ENCODE results near the gene CNIH4. TPM values are rescaled to one million over a fixed set of nuclear protein-coding genes. Genes with fewer than 3 reads are reported as not detected.
"Not testable (repeated sequence)": the region's sequence is repeated elsewhere in the genome, so short reads cannot be mapped to it uniquely, and the experiment has no call there.

Gene CNIH4
- total and polyA plus RNA-seq, 12 donors: 24.4 to 86.7 (median 29.2) TPM

DNA sequence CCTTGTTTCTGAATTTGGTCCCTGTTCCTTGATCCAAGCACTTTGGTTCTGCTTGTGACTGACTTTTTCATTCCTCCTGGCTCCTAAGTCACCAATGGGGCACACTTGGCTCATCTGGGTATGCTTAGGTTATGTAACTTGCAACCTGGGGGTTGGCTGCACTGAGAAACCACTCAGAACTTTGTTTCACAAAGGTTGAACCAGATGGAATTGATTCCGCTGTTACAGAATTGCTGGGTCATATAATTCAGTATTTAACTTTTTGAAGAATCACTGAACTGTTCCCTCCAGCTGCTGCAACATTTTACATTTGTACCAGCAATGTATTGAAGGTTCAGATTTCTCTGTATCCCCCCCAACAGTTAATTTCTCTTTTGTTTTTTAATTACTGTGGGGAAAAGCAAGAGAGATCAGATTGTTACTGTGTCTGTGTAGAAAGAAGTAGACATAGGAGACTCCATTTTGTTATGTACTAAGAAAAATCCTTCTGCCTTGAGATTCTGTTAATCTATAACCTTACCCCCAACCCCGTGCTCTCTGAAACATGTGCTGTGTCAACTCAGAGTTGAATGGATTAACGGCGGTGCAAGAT is 17.1 kb upstream of the CNIH4 start:
- H3K36me3 ChIP-seq: no peaks in the 10 kb centered on the region
- no peak for DNase-seq
- ATAC-seq: no peak
- H3K27me3 ChIP-seq: peaks cover 0 to 34% (median 7%) of the 10 kb centered on the region in 7 donors
- intact Hi-C loops (cut with DNase I): loop anchor here in 2 of 10 donors (10.0 kb wide), 2 partner anchors 635 to 645 kb away; no protein-coding TSS in a partner anchor
- H3K9me3 ChIP-seq: peaks cover 0 to 24% (median 16%) of the 10 kb centered on the region in 11 donors
- H3K4me3 ChIP-seq: no peak overlapping the region
- TF ChIP-seq, protein P1, sequence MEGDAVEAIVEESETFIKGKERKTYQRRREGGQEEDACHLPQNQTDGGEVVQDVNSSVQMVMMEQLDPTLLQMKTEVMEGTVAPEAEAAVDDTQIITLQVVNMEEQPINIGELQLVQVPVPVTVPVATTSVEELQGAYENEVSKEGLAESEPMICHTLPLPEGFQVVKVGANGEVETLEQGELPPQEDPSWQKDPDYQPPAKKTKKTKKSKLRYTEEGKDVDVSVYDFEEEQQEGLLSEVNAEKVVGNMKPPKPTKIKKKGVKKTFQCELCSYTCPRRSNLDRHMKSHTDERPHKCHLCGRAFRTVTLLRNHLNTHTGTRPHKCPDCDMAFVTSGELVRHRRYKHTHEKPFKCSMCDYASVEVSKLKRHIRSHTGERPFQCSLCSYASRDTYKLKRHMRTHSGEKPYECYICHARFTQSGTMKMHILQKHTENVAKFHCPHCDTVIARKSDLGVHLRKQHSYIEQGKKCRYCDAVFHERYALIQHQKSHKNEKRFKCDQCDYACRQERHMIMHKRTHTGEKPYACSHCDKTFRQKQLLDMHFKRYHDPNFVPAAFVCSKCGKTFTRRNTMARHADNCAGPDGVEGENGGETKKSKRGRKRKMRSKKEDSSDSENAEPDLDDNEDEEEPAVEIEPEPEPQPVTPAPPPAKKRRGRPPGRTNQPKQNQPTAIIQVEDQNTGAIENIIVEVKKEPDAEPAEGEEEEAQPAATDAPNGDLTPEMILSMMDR (IDR thresholded peaks at IDR 0.05): no peak
- peaks cover 0 to 8% (median 5%) of the 10 kb centered on the region in 9 donors for H3K4me1 ChIP-seq
- H3K27ac ChIP-seq: no peak overlapping the region
- 50 to 67% methylated on average over 2 of the region's 4 CpGs for WGBS, 2 donors

DNA sequence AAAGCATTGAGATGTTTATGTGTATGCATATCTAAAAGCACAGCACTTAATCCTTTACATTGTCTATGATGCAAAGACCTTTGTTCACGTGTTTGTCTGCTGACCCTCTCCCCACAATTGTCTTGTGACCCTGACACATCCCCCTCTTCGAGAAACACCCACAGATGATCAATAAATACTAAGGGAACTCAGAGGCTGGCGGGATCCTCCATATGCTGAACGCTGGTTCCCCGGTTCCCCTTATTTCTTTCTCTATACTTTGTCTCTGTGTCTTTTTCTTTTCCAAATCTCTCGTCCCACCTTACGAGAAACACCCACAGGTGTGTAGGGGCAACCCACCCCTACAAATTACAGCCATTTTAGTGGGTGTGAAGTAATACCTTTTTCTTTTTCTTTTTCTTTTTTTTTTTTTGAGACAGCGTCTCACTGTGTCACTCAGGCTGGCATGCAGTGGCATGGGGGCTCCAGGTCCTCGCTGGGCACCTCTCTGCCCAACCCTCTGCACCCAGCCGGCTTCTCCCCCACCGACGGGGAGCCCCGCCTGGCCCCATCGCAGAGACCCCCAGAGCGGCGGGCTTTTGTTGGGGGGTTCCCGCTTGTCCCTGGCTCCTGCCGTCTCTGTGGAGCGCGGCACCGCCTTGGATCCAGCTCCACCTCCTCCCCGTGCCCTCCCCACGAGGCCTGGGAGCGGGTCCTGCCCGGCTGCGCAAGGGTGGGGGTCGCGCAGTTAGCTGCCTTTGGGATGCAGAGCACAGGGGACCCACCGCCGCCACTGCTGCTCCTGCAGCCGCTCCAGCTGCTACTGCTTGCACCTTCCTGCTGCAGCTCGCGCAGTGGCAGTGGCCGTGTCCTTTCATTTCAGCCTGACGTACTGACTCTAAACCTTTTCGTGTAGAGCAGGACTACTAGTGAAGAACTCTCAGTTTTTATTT is 16.0 kb upstream of the CNIH4 start:
- H3K36me3 ChIP-seq; H3K4me1 ChIP-seq; intact Hi-C loops (cut with DNase I); H3K27ac ChIP-seq: not testable (repeated sequence)
- WGBS, 2 donors: 4 to 5% methylated on average over 31 of the region's 36 CpGs
- DNase-seq: peak in 1 of 2 donors; percentile 22
- H3K4me3 ChIP-seq: peak overlapping the region; percentile 23 to 61 (median 54)
- peaks cover 0 to 30% (median 16%) of the 10 kb centered on the region in 11 donors for H3K9me3 ChIP-seq
- peak in 3 of 8 donors; percentile 27 to 42 (median 29) for ATAC-seq
- peaks cover 0 to 34% (median 7%) of the 10 kb centered on the region in 7 donors for H3K27me3 ChIP-seq

DNA sequence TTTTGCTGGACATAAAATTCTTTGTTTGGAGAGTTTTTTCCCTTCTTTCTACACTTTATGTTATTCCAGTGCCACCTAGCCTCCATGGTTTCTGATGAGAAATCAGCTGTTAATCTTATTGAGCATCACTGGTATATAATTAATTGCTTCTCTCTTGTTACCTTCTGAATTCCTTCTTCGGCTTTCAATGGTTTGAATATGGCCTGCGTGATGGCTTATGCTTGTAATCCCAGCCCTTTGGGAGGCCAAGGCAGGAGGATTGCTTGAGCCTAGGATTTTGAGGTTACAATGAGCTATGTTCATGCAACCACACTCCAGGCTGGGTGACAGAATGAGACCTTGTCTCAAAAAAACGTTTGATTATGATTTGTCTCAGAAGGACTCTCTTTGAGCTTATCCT is 13.0 kb upstream of the CNIH4 start:
- peaks cover 0 to 8% (median 5%) of the 10 kb centered on the region in 9 donors for H3K4me1 ChIP-seq
- H3K4me3 ChIP-seq: no peak overlapping the region
- no peak for DNase-seq
- no peaks in the 10 kb centered on the region for H3K36me3 ChIP-seq
- ATAC-seq: no peak
- TF ChIP-seq, protein P1 (IDR thresholded peaks at IDR 0.05): no peak
- intact Hi-C loops (cut with DNase I): no loop called here
- no peak overlapping the region for H3K27ac ChIP-seq
- 40 to 42% methylated on average over 3 of the region's 3 CpGs for whole genome bisulfite sequencing, 2 donors
- H3K9me3 ChIP-seq: peaks cover 0 to 30% (median 16%) of the 10 kb centered on the region in 11 donors
- peaks cover 0 to 28% (median 7%) of the 10 kb centered on the region in 7 donors for H3K27me3 ChIP-seq

DNA sequence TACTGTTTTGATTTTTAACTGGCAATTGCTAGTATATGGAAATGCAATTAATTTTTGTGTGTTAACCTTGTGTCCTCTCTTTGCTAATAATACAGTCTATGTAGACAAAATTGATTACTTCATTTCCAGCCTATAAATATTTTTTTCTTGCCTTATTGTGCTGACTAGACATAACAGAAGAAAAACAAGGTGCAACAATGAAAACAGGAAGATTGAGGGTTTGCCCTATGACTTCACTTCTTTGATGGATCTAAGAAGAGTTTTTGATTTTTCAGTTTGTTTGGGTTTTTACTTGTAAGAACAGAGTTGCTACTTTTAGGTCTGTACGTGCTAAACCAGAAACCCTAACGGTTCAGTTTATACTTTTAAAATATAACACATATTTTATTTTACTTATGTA is 8.5 kb upstream of the CNIH4 start:
- ATAC-seq: no peak
- 80% methylated on average over 2 of the region's 2 CpGs for WGBS, 2 donors
- intact Hi-C loops (cut with DNase I): no loop called here

DNA sequence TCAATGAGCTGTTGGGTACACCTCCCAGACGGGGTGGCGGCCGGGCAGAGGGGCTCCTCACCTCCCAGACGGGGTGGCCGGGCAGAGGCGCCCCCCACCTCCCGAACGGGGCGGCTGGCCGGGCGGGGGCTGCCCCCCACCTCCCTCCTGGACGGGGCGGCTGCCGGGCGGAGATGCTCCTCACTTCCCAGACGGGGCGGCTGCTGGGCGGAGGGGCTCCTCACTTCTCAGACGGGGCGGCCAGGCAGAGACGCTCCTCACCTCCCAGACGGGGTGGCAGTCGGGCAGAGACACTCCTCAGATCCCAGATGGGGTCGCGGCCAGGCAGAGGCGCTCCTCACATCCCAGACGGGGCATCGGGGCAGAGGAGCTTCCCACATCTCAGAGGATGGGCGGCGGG is 7.0 kb upstream of the CNIH4 start:
- WGBS, 2 donors: 90 to 92% methylated on average over 30 of the region's 30 CpGs
- H3K36me3 ChIP-seq; intact Hi-C loops (cut with DNase I); H3K4me3 ChIP-seq; H3K9me3 ChIP-seq; H3K4me1 ChIP-seq; H3K27ac ChIP-seq; DNase-seq; ATAC-seq; H3K27me3 ChIP-seq: not testable (repeated sequence)

More for the DNA sequence above, 8.5 kb upstream of the CNIH4 start:
- H3K4me1 ChIP-seq: no peaks in the 10 kb centered on the region
- no peaks in the 10 kb centered on the region for H3K36me3 ChIP-seq
- H3K27me3 ChIP-seq: no peaks in the 10 kb centered on the region
- TF ChIP-seq, protein P1 (IDR thresholded peaks at IDR 0.05): no peak
- H3K27ac ChIP-seq: no peak overlapping the region
- H3K9me3 ChIP-seq: peaks cover 0 to 20% (median 13%) of the 10 kb centered on the region in 11 donors
- H3K4me3 ChIP-seq: no peak overlapping the region
- no peak for DNase-seq

DNA sequence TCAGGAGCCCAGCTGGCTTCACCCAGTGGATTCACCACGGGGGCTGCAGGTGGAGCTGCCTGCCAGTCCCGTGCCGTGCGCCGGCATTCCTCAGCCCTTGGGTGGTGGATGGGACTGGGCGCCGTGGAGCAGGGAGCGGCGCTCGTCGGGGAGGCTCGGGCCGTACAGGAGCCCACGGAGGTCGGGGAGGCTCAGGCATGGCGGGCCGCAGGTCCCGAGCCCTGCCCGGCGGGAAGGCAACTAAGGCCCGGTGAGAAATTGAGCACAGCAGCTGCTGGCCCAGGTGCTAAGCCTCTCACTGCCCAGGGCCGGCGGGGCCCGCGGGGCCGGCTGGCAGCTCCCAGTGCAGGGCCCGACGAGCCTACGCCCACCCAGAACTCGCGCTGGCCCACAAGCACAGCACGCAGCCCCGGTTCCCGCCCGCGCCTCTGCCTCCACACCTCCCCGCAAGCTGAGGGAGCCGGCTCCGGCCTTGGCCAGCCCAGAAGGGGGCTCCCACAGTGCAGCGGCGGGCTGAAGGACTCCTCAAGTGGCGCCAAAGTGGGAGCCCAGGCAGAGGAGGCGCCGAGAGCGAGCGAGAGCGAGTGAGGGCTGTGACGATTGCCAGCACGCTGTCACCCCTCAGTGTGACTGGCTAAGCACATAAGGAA is 4.1 kb upstream of the CNIH4 start:
- H3K4me3 ChIP-seq; H3K36me3 ChIP-seq; H3K27ac ChIP-seq; intact Hi-C loops (cut with DNase I); DNase-seq; H3K9me3 ChIP-seq; H3K4me1 ChIP-seq; H3K27me3 ChIP-seq; ATAC-seq: not testable (repeated sequence)
- whole genome bisulfite sequencing, 2 donors: 94% methylated on average over 49 of the region's 49 CpGs
